Renal cortex interstitium (tissue), 15 donors: ENCODE measurements around the gene OR51S1. TPM values are rescaled to one million over a fixed set of nuclear protein-coding genes. Genes with fewer than 3 reads are reported as not detected.
A peak's percentile ranks its signal among the peaks of the same experiment; 100 is the strongest.
"Not testable (repeated sequence)": the region's sequence is repeated elsewhere in the genome, so short reads cannot be mapped to it uniquely, and the experiment has no call there.

Source experiments
- DNase-seq, 11 donors: peaks; one replicate each; pipeline ENCODE4 v3.0.0-alpha.2; 2013; ENCODE audit warnings: low read depth in 9 of 11, low spot score in 4 of 11; ENCODE audit errors: extremely low read depth in 1 of 11
- long read RNA-seq, 16 experiments: transcript quantifications; one replicate each; lab custom pipeline, GENCODE V29; 2026
- polyA plus RNA-seq, 3 donors: library from polyadenylated mRNA; unstranded; fragments of 120-200 nt; gene quantifications; one replicate each; pipeline ENCODE4 v1.2.1, GENCODE V29; 2013; ENCODE audit not compliant: insufficient read length in 3 of 3

OR51S1 gene, protein sequence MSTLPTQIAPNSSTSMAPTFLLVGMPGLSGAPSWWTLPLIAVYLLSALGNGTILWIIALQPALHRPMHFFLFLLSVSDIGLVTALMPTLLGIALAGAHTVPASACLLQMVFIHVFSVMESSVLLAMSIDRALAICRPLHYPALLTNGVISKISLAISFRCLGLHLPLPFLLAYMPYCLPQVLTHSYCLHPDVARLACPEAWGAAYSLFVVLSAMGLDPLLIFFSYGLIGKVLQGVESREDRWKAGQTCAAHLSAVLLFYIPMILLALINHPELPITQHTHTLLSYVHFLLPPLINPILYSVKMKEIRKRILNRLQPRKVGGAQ
- polyA plus RNA-seq = not detected
- long read RNA-seq, donor 1 = 0 reads
- long read RNA-seq, donor 2 = 0 reads
- long read RNA-seq, donor 3, partial matches to known transcripts = 0 of 1 reads
- long read RNA-seq, donor 3, other reads (novel, unspliced or antisense) = 0 of 1 reads
- long read RNA-seq, donor 4 = 0 reads
- long read RNA-seq, donor 5 = 0 reads
- long read RNA-seq, donor 6 = 0 reads
- long read RNA-seq, donor 7 = 0 reads
- long read RNA-seq, donor 8 = 0 reads
- long read RNA-seq, donor 9 = 0 reads
- long read RNA-seq, donor 10 = 0 reads
- long read RNA-seq, donor 11 = 0 reads
- long read RNA-seq, donor 12 = 0 reads
- long read RNA-seq, donor 13 = 0 reads
- long read RNA-seq, donor 14 = 0 reads
- long read RNA-seq, donor 15 = 0 reads
- long read RNA-seq, donor 16 = 0 reads

DNA sequence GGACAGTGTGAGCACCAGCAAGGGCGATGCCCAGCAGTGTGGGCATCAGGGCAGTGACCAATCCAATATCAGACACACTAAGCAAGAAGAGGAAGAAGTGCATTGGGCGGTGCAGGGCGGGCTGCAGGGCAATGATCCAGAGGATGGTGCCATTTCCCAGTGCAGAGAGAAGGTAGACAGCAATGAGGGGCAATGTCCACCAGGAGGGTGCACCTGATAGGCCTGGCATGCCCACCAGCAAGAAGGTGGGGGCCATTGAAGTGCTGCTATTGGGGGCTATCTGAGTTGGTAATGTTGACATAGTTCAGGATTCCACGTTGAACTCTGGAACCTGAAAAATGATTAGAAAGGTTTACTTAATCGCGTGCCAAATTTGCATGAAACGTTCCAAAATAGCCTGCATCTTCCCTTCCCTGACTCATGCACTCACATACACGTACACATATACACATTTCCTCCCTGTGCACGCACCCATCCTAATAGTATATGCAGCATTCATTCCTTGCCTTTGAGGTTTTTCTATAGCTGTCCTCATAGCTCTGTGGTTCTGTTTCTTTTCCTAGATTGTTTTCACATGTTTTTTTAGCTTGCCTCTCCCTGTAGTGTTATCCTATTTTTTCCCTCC lies at the start of gene OR51S1:
TSS of gene OR51S1 (minus strand) at position 301 of the 625 bp plus-strand sequence. CDS start at position 301, 0 bp downstream.
- no peak for DNase-seq

DNA sequence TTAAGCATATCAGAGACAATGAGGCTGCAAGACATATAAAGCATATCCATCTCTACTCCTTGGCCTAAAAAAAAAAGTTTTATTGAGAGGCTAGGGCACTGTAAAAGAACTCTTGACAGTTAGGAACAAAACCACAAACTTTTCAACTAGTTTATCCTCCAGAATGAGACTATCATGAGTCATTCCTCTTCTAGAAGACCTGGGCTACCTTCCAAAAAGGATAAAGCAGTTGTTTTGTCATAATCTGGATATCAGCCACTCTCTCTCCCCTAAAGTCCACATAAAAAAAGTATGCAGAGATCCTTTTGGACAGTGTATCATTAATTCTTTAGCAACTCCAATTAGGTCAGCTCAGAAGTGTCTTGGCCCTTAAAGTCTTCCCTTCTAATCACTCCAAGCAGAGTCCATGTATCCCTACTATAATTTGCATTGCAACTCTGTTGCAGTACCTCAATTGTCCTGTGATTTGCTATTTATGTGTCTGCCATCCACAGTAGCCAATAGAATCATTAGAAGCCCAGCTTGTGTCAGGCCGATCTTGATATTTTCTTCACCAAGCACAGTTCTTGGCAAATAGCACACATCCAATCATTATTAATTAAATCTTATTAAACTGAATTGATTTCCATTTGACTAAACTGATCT lies 43.1 kb upstream of the OR51S1 start:
- DNase-seq = no peak

DNA sequence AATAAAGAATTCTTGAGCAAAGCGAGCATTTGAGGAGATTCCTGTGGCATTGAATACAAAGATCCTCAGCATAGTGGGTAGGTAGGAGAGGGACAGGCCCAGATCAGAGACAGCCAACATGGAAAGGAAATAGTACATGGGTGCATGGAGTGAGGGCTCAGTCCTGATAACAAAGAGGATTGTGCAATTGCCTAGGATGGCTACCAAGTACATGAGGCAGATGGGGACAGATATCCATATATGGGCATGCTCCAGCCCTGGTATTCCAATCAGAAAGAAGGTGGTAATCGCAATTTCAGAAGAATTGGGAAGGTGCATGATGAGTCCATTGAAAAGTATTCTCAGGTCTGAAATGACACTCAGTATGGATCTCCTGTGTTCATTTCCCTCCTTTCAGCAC lies 41.3 kb upstream of the OR51S1 start:
- no peak for DNase-seq

DNA sequence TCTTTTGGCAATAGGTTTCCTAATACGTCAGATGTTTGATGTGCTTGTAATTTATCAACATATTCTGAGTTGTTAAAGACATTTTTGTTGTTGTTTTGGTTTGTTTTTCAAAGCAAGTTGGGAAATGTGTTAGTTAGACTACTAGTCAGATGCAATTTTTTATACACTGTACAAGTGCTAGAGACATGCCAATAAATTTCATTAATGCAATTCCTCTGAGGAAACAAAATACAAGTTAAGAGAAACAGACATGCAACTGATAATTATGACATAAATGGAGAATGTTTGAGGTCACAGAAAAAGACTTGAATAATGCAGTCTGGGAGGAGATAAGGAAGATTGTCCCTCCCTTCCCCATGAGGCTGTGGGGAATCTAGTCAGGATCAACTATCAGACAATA lies 38.6 kb upstream of the OR51S1 start:
- no peak for DNase-seq

DNA sequence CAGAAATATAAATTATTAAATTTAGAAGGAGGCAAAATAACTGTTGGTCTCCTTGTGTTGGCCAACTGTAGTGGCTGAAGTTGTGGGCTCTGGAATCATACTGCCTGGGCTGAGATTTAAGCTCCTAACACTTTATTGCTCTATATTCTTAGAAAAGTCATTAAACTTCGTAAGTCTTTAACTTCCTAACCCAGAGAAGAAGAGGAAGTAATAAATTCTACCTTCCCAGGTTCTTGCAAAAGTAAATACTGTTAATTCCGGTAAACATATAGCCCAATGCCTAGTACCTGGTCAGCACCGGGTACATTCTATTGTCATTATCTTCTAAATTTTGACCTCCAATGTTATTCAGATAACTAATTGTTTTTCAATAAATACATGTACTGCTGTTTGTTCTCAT lies 37.2 kb upstream of the OR51S1 start:
- DNase-seq = no peak

DNA sequence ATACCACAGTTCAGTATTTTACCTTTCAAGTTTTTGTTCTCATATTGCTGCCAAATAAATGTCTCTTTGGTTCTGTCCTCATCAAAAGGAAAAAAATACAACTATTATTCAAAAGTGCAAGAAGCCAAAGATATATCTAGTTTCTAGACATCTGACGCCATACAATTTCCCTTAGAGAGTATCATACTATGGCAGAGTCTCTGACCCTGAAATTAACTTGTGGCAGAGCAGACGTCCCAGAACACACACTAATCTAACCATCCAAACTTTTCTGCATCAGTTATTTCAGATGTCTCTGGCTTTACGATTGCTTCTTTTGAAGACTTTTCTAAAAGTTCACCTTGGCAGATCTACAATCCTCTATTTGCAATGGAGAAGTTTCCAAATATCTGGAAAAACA lies 35.4 kb upstream of the OR51S1 start:
- no peak for DNase-seq

DNA sequence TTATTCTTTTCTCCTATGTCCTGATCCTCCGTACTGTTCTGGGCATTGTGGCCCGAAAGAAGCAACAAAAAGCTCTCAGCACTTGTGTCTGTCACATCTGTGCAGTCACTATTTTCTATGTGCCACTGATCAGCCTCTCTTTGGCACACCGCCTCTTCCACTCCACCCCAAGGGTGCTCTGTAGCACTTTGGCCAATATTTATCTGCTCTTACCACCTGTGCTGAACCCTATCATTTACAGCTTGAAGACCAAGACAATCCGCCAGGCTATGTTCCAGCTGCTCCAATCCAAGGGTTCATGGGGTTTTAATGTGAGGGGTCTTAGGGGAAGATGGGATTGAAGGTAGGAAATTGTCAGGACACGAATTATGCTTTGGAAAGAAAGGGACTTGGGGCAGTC lies 33.5 kb upstream of the OR51S1 start:
- DNase-seq = no peak

DNA sequence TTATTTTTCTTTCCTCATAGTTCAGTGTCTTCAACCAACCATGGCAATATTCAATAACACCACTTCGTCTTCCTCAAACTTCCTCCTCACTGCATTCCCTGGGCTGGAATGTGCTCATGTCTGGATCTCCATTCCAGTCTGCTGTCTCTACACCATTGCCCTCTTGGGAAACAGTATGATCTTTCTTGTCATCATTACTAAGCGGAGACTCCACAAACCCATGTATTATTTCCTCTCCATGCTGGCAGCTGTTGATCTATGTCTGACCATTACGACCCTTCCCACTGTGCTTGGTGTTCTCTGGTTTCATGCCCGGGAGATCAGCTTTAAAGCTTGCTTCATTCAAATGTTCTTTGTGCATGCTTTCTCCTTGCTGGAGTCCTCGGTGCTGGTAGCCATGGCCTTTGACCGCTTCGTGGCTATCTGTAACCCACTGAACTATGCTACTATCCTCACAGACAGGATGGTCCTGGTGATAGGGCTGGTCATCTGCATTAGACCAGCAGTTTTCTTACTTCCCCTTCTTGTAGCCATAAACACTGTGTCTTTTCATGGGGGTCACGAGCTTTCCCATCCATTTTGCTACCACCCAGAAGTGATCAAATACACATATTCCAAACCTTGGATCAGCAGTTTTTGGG lies 33.0 kb upstream of the OR51S1 start, which contains the start of gene OR51T1:
TSS of gene OR51T1 (plus strand) at position 41 of the 641 bp plus-strand sequence. CDS start at position 41, 0 bp downstream.
- peak in 5 of 11 donors; percentile 3 to 12 (median 6) for DNase-seq

DNA sequence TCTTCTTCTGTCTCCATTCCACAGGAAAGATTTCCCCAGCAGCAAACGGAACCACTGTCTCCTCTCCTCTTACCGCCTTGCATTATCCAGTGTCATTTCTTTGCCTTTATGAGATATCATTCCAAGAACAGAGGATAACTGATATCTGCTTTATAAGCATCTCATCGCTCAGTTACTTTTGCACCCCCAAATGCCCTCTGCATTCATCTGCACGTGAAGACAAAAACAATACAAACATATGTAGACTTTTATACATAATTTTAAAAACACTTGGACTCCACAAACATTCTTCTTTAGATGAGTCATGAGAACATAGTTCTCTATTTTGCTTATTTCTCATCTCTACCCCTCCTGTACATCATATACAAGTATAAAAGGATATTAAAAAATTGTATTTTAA lies 32.2 kb upstream of the OR51S1 start:
- DNase-seq = no peak

DNA sequence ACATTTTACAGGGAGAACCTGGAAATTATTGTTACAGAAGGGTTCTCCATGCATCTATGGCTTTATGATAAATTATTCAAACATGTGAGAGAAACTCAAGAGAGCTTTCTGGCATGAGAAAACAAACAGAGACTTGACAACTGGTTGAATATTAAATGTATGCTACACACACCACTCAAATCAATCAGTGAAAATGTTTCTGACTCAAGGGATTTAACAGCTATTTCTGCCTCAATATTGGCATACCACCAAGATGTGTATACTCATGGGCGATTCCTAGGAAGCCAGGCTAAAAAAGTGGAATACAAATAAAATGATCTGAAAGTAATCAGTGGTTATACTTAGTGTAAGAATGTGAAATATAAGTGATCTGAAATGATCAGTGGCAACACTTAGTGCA lies 16.8 kb upstream of the OR51S1 start:
- DNase-seq = no peak

DNA sequence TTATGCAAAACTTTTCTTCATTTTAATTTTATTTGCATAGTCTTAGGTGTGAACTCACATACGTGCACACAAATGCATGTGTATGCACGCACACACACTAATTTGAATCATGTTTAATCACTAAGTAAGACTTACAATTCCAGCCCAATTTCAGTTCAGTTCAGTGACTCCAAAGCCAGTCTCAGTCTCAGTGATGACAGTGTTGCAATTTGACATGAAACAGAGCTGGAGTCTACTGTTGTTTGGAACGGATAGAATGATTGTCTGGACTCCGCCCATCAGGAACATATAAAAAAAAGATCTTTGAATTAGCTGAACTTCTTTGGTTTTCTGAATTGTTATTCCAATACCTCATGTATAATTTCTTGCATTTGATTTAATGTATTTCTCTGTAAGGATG lies 14.9 kb upstream of the OR51S1 start:
- DNase-seq = no peak

DNA sequence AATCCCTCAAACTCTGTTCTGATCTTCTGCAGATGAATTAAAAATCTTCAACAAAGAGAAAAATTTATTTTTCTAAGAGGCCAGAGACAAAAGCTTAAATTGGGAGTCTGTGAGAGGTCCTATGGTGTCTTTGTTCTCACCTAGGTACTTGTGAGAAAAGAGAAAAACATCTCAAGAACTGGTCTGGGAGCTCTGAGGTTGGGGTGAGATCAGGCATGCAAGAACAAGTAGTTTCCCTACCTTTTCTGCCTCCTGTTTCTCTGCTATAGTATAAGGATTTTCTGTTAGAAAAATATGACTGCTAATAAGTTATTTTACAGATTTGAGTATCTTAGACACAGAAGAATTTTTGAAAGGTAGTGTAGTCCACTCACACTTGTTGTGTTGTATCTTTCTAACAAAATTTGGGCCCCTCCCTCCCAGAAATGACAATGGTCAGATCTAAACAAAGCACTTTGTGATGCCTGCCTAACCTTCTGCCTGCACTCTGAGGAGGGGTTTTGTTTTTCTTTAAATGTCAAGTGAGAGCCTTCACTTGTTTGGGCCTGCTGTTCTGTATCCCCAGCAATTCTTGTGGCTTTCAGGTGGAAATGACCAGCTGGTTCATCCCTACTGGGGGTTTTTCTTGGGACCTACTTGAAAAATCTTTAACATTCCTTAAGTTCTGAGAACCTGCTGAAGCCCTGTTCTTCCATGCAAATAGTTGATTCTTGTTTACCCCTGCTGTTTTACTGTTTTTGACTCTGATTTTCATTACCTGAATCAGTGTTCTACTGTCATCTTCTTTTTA lies 13.6 kb upstream of the OR51S1 start:
- no peak for DNase-seq

DNA sequence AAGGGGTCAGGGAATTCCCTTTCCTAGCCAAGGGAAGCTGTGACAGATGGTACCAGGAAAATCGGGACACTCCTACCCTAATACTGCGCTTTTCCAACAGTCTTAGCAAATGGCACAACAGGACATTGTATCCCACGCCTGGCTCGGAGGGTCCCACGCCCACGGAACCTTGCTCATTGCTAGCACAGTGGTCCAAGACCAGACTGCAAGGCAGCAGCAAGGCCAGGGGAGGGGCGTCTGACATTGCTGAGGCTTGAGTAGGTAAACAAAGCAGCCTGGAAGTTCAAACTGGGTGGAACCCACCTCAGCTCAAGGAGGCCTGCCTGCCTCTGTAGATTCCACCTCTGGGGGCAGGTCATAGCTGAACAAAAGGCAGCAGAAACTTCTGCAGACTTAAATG lies 5.3 kb upstream of the OR51S1 start:
- not testable (repeated sequence) for DNase-seq

DNA sequence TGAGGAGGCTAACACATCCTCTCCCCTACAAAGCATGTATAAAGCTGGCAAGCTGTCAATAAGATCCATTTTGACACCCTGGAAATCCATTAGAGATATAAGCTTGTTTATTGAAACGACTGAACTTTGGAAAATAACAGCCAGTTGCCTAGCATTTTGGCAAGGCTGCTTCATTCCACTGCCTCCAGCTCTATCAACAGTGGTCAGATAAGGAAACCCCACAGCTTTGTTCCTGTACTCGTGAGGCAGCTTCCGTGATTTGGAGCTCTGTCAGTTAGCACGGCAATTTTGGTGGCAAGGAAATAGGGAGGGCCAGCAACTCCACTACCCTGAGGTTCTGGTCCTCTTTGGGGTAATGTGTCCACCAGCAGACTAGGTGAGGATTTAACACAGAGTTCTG lies 2.0 kb upstream of the OR51S1 start:
- DNase-seq = no peak

DNA sequence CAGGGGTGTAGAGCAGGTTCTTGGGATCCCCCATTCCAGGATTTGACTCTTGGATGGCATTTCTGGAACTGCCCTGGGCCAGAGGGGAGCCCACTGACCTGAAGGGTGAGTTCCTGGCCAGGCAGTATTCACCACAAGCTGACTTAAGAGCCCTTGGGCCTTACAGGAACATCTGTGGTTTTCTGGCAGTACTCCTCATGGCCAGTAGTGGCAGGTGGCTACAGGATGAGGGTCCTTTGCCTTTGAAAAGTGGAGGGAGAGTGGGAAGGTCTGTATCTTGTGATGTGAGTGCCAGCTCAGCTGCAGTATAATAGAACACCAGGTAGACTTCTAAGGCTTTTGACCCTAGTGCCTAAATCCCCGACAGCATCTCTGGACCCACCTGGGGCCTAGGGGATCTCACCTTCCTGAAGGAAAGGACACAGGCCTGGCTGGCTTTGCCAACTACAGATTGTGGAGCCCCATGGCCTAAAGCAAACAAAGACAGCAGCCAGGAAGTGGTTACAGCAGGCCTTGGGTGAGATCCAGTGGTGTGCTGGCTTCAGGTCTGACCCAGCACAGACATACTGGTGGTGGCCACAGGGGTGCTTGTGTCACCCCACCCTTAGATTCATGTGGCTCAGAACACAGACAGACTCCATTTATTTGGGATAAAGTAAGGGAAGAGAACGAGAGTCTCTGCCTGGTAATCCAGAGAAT lies 9.0 kb downstream of the OR51S1 start:
- no peak for DNase-seq

DNA sequence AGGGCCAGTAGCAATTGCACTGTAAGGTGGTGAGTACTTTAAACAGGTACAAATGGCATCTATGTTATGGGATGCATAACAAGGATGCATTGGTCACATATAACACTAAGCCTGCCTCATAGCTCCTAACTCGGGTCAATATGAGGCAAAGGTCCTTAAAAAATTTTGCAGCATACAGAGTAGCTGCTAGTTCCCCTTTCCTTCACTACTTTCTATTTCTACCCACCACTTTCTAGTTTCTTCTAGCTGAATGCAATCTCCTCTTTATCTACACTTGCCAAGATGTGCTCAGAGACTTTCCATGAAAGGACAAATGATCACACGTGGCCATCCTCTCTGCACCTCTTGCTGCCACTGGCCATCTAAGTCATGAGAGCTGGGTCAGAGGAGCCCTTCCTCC lies 18.1 kb downstream of the OR51S1 start:
- no peak for DNase-seq

DNA sequence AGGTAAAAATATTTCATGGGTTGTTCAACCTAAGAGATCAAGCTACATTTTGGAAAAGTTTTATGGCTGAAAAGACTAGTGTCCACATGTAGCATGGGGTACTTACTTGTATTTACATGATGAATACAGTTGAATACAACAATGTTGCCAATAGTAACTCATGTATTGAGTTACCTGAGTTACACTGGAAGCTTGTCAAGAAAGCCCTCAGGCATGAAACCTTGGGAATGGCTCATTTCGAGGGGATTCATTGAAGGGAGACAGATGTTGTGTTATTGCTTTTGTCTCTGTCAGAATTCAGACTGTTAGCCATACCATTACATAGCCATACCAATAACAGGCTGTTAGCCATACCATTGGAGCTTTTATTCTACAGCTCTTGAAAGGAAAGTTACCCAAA lies 18.7 kb downstream of the OR51S1 start:
- DNase-seq = peak in 7 of 11 donors; percentile 13 to 43 (median 30)

DNA sequence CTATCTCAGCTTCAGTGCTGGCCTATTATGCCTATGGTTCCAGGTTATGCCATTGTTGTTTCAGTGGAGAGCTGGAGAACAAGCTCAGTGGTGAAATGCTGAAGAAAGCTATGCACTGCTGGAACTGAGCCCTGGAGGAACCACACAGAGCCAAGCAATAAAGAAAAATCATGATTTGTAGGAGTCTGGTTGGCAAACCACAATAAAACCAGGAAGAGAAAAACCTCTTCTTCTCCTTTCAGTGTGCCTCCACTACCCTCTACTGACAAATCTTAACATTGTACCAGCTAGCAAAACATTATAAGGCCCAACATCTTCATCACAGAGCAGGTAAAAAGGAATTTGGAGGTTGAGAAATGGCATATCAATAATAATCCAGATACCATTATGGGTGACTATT lies 22.6 kb downstream of the OR51S1 start:
- DNase-seq = peak in 7 of 11 donors; percentile 8 to 34 (median 12)
